Measurements from ENCODE around the gene TSC2.

Gene TSC2

GRCh38 chr16:2072926-2073325, 25.1 kb downstream of the TSC2 start:
- no peaks in the 10 kb centered on the region for H3K36me3 ChIP-seq (ENCODE audit: insufficient read depth)
- no peak overlapping the region for H3K4me3 ChIP-seq (IDR thresholded peaks at IDR 0.05; ENCODE audit: insufficient read depth, low read depth, low read length)
- no peaks in the 10 kb centered on the region for H4K20me1 ChIP-seq (ENCODE audit: insufficient read depth)
- H2AFZ ChIP-seq (ENCODE audit: low read depth) = no peak overlapping the region
- no peak for TF ChIP-seq CTCF (conservative IDR thresholded peaks at IDR 0.05; ENCODE audit: low read depth, low read length)
- H3K27me3 ChIP-seq (ENCODE audit: insufficient read depth, low read depth) = no peaks in the 10 kb centered on the region
- H3K27ac ChIP-seq = no peak overlapping the region
- H3K79me2 ChIP-seq (ENCODE audit: insufficient read depth, low read depth) = no peaks in the 10 kb centered on the region
- H3K4me2 ChIP-seq = no peak overlapping the region
- H3K9ac ChIP-seq = no peak overlapping the region
- H3K4me1 ChIP-seq (ENCODE audit: low read depth, poor library complexity, severe bottlenecking) = no peaks in the 10 kb centered on the region

DNA sequence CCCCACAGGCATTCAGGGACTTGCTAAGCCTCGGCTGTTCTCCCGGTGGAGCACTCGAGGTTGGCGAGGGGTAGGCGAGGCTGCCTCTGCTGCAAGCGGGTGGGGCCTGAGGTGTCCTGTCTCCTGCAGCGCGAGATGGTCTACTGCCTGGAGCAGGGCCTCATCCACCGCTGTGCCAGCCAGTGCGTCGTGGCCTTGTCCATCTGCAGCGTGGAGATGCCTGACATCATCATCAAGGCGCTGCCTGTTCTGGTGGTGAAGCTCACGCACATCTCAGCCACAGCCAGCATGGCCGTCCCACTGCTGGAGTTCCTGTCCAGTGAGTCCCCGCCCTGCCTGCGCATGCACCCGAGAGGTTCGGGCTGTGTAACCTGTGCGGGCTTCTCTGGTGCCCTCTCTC, 26.3 kb downstream of the TSC2 start:
- Histone ChIP-seq H3K36me3 (ENCODE audit: insufficient read depth) (no peaks in the 10 kb centered on the region), H3K27ac (no peak overlapping the region), H3K9ac (no peak overlapping the region), H3K4me2 (no peak overlapping the region), H3K27me3 (ENCODE audit: insufficient read depth, low read depth) (no peaks in the 10 kb centered on the region), H2AFZ (ENCODE audit: low read depth) (no peak overlapping the region), H3K4me1 (ENCODE audit: low read depth, poor library complexity, severe bottlenecking) (no peaks in the 10 kb centered on the region), H4K20me1 (ENCODE audit: insufficient read depth) (no peaks in the 10 kb centered on the region), H3K4me3 (IDR thresholded peaks at IDR 0.05; ENCODE audit: insufficient read depth, low read depth, low read length) (no peak overlapping the region), H3K79me2 (ENCODE audit: insufficient read depth, low read depth) (no peaks in the 10 kb centered on the region)
- TF ChIP-seq CTCF (conservative IDR thresholded peaks at IDR 0.05; ENCODE audit: low read depth, low read length) = no peak

DNA sequence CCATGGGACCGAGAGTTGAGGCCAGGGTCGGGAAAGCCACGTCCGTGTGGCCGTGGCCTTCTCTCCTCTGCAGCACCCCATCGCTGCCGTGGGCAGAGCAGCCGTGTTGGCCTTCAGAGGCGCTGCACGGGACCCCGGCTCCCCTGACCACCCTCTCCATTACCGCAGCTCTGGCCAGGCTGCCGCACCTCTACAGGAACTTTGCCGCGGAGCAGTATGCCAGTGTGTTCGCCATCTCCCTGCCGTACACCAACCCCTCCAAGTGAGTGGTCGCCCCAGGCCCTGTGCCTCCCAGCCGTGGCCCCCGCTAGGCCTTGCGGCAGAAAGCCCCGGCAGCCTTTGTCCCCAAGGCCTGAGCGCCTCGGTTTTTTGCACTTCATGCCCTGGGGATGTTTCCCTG, 27.8 kb downstream of the TSC2 start:
- TF ChIP-seq CTCF (conservative IDR thresholded peaks at IDR 0.05; ENCODE audit: low read depth, low read length) = no peak
- Histone ChIP-seq H3K27ac (no peak overlapping the region), H3K4me1 (ENCODE audit: low read depth, poor library complexity, severe bottlenecking) (no peaks in the 10 kb centered on the region), H3K79me2 (ENCODE audit: insufficient read depth, low read depth) (no peaks in the 10 kb centered on the region), H4K20me1 (ENCODE audit: insufficient read depth) (no peaks in the 10 kb centered on the region), H3K9ac (no peak overlapping the region), H3K27me3 (ENCODE audit: insufficient read depth, low read depth) (no peaks in the 10 kb centered on the region), H3K4me2 (no peak overlapping the region), H3K4me3 (IDR thresholded peaks at IDR 0.05; ENCODE audit: insufficient read depth, low read depth, low read length) (no peak overlapping the region), H3K36me3 (ENCODE audit: insufficient read depth) (no peaks in the 10 kb centered on the region), H2AFZ (ENCODE audit: low read depth) (no peak overlapping the region)

DNA sequence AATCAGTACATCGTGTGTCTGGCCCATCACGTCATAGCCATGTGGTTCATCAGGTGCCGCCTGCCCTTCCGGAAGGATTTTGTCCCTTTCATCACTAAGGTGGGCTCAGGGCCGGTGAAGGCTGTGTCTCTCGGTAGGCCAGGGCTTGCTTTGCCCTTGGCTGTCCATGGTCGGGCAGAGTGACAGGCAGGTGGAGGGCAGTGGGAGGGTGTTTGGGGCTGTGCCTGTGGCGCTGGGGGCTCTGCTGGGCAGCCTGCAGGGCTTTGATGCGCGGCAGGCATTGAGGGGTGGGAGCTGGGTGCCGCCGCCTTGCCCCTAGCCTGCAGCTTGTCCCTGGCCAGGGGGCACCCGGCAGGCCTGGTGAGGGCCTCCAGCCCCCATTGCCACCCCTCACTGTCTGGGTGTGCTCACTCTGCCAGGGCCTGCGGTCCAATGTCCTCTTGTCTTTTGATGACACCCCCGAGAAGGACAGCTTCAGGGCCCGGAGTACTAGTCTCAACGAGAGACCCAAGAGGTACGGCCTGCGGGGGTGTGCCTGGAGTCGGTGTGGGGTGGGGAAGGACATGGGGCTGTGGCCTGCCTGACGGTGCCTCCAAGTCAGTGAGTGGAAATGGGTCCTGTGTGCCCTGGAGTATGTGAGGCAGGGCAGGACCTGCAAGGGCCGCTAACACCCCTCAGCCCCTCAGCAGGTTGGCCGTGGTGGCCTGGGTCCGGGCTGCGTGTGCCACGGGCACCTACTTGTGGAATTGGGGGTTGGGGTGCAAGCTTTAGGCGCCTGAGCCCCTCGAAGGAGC, 28.5 kb downstream of the TSC2 start:
- Histone ChIP-seq H3K36me3 (ENCODE audit: insufficient read depth) (no peaks in the 10 kb centered on the region), H3K4me1 (ENCODE audit: low read depth, poor library complexity, severe bottlenecking) (no peaks in the 10 kb centered on the region), H3K4me2 (no peak overlapping the region), H3K4me3 (IDR thresholded peaks at IDR 0.05; ENCODE audit: insufficient read depth, low read depth, low read length) (no peak overlapping the region), H3K9ac (no peak overlapping the region), H2AFZ (ENCODE audit: low read depth) (no peak overlapping the region), H3K27me3 (ENCODE audit: insufficient read depth, low read depth) (no peaks in the 10 kb centered on the region), H4K20me1 (ENCODE audit: insufficient read depth) (no peaks in the 10 kb centered on the region), H3K79me2 (ENCODE audit: insufficient read depth, low read depth) (no peaks in the 10 kb centered on the region), H3K27ac (no peak overlapping the region)
- no peak for TF ChIP-seq CTCF (conservative IDR thresholded peaks at IDR 0.05; ENCODE audit: low read depth, low read length)

Measured in KMS-11 (cell line).